Measurements from ENCODE around the gene PDLIM5.

DNA sequence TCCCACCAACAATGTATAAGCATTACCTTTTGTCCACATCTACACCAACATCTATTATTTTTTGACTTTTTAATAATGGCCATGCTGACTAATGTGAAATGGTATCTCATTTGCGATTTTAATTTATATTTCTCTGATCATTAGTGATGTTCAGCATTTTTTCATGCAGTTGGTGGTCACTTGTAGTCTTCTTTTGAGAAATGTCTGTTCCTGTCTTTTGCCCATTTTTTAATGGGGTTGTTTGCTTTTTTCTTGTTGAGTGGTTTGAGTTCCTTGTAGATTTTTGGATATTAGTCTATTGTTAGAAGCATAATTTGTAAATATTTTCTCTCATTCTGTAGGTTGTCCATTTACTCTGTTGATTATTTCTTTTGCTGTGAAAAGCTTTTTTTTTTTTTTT lies 36.8 kb upstream of the PDLIM5 start:
- TF ChIP-seq FOXA1 (IDR thresholded peaks at IDR 0.05): no peak
- no peak for TF ChIP-seq BHLHE40 (IDR thresholded peaks at IDR 0.05; ENCODE audit: borderline replicate concordance)
- TF ChIP-seq LEF1 (IDR thresholded peaks at IDR 0.05; ENCODE audit: borderline replicate concordance): no peak
- TF ChIP-seq SUZ12 (IDR thresholded peaks at IDR 0.05): no peak
- TF ChIP-seq ELF4 (IDR thresholded peaks at IDR 0.05): no peak
- TF ChIP-seq SP1 (IDR thresholded peaks at IDR 0.05): no peak
- TF ChIP-seq, protein P1, sequence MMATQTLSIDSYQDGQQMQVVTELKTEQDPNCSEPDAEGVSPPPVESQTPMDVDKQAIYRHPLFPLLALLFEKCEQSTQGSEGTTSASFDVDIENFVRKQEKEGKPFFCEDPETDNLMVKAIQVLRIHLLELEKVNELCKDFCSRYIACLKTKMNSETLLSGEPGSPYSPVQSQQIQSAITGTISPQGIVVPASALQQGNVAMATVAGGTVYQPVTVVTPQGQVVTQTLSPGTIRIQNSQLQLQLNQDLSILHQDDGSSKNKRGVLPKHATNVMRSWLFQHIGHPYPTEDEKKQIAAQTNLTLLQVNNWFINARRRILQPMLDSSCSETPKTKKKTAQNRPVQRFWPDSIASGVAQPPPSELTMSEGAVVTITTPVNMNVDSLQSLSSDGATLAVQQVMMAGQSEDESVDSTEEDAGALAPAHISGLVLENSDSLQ (IDR thresholded peaks at IDR 0.05): no peak
- no peak for TF ChIP-seq FOXK2 (IDR thresholded peaks at IDR 0.05)
- no peak for TF ChIP-seq HDGF (IDR thresholded peaks at IDR 0.05; ENCODE audit: borderline replicate concordance)
- no peak for TF ChIP-seq TARDBP (IDR thresholded peaks at IDR 0.05)
- TF ChIP-seq ZNF384 (IDR thresholded peaks at IDR 0.05): no peak
- TF ChIP-seq ARNT (IDR thresholded peaks at IDR 0.05): no peak
- no peak for TF ChIP-seq FOXM1 (IDR thresholded peaks at IDR 0.05; ENCODE audit: borderline replicate concordance)
